Right lobe of liver (tissue), 4 donors: ENCODE results near the gene DUSP14.

Experiments used
- CTCF ChIP-seq, 4 donors: fragments of 200-600 bp in 3 of 4; fragments of 450-650 bp in 1 of 4; IDR thresholded peaks; one replicate each; pipeline versions ENCODE4 v1.5.1 to v1.8.0; 2016 to 2022; ENCODE audit warnings: antibody characterized with exemption in 4 of 4, mild to moderate bottlenecking in 2 of 4
- POLR2A ChIP-seq: fragments of 450-650 bp; IDR thresholded peaks from one replicate; pipeline ENCODE4 v1.6.1; 2017; ENCODE audit warnings: antibody characterized with exemption, mild to moderate bottlenecking
- donor health status: DM: no; HTN: no; CAD: no.
- donor health status: DM: no; HTN: no; CAD: no.
- donor health status: DM: no; HTN: yes; CAD: no.

- TF ChIP-seq POLR2A (no peak), CTCF (IDR thresholded peaks at IDR 0.05) (no peak)
These were observed 39.6 kb upstream of the DUSP14 start for GRCh38 chr17:37450112-37450511.
